Sigmoid colon (tissue), 7 donors: Measurements from ENCODE around the gene AIRE. TPM values are rescaled to one million over a fixed set of nuclear protein-coding genes. Genes with fewer than 3 reads are reported as not detected.

Experiments used
- DNase-seq: peaks from one replicate; pipeline ENCODE4 v3.0.0-alpha.2; 2019
- H3K27ac ChIP-seq, 4 donors: fragments of 200-600 bp; sonication (generic); one replicate each; pipeline ENCODE4 v1.5.1; 2016 to 2019; ENCODE audit warnings: mild to moderate bottlenecking in 1 of 4
- H3K27me3 ChIP-seq, 3 donors: fragments of 200-600 bp; sonication (generic); one replicate each; pipeline ENCODE4 v1.5.1; 2019; ENCODE audit warnings: mild to moderate bottlenecking in 1 of 3
- H3K36me3 ChIP-seq, 4 donors: fragments of 200-600 bp; sonication (generic); one replicate each; pipeline ENCODE4 v1.5.1; 2016 to 2019
- H3K4me1 ChIP-seq, 4 donors: fragments of 200-600 bp; sonication (generic); one replicate each; pipeline ENCODE4 v1.5.1; 2017 to 2019
- H3K4me3 ChIP-seq, 4 donors: fragments of 200-600 bp; sonication (generic); one replicate each; pipeline ENCODE4 v1.5.1; 2017 to 2019; ENCODE audit warnings: mild to moderate bottlenecking in 2 of 4, moderate library complexity in 1 of 4
- H3K9me3 ChIP-seq, 4 donors: fragments of 200-600 bp in 3 of 4; sonication (generic) in 3 of 4; one replicate each; pipeline versions ENCODE4 v1.5.1 to v1.6.1; 2013 to 2019
- EP300 ChIP-seq, 4 donors: sonication (generic); formaldehyde crosslinking; IDR thresholded peaks; one replicate each; pipeline ENCODE4 v1.6.1; 2017; ENCODE audit warnings: antibody characterized with exemption in 4 of 4
- POLR2A ChIP-seq, 2 donors: fragments of 450-650 bp; IDR thresholded peaks; one replicate each; pipeline ENCODE4 v1.6.1; 2016; ENCODE audit warnings: antibody characterized with exemption in 2 of 2, mild to moderate bottlenecking in 2 of 2, moderate library complexity in 2 of 2
- POLR2AphosphoS5 ChIP-seq, 4 donors: sonication (generic); formaldehyde crosslinking; IDR thresholded peaks; one replicate each; pipeline ENCODE4 v1.6.1; 2017; ENCODE audit warnings: antibody characterized with exemption in 4 of 4
- WGBS, 2 donors: extraction: QIAGEN DNeasy Blood & Tissue Kit; methylation state at CpG; one replicate each; pipeline ENCODE4 v1.1.7; 2013; 5-methylcytosine and 5-hydroxymethylcytosine counted together
- intact Hi-C: fragments of 100-400 bp; cut with DNase I; formaldehyde crosslinking; loops from one replicate; pipeline ENCODE4 v1.15.1; 2023
- polyA plus RNA-seq, 3 donors: library from polyadenylated mRNA; stranded (reverse); fragments of 200-250 nt; gene quantifications; one replicate each; pipeline ENCODE4 v1.2.3, GENCODE V29; 2013
- total RNA-seq, 4 donors: library from RNA; depleted of rRNA; stranded (reverse); fragments of >200 nt; gene quantifications; one replicate each; pipeline ENCODE4 v1.1.0, GENCODE V29; 2016
- TF ChIP-seq, protein P1 (sequence below), 4 experiments: fragments of 450-650 bp in 3 of 4; fragments of 200-600 bp in 1 of 4; IDR thresholded peaks; one replicate each; pipeline ENCODE4 v1.5.1; 2016 to 2019; ENCODE audit warnings: antibody characterized with exemption in 4 of 4, mild to moderate bottlenecking in 3 of 4, moderate library complexity in 2 of 4
- donor health status: healthy with polysubstance abuse.
- donor health status: Bipolar disorder and iron deficiency.
- donor health status: healthy.

The AIRE gene
- total and polyA plus RNA-seq, 7 donors = 0.61 TPM; not detected in 6

GRCh38 chr21:44253832-44254710, 31.6 kb upstream of the AIRE start:
- Histone ChIP-seq H3K9me3 (peaks cover 0 to 1% (median 0%) of the 10 kb centered on the region in 4 donors), H3K4me3 (no peak overlapping the region), H3K36me3 (no peaks in the 10 kb centered on the region), H3K27me3 (peaks cover 0 to 3% (median 0%) of the 10 kb centered on the region in 3 donors), H3K4me1 (no peaks in the 10 kb centered on the region), H3K27ac (no peak overlapping the region)
- TF ChIP-seq POLR2A (IDR thresholded peaks at IDR 0.05) (no peak), EP300 (IDR thresholded peaks at IDR 0.05) (no peak)
- TF ChIP-seq, protein P1, sequence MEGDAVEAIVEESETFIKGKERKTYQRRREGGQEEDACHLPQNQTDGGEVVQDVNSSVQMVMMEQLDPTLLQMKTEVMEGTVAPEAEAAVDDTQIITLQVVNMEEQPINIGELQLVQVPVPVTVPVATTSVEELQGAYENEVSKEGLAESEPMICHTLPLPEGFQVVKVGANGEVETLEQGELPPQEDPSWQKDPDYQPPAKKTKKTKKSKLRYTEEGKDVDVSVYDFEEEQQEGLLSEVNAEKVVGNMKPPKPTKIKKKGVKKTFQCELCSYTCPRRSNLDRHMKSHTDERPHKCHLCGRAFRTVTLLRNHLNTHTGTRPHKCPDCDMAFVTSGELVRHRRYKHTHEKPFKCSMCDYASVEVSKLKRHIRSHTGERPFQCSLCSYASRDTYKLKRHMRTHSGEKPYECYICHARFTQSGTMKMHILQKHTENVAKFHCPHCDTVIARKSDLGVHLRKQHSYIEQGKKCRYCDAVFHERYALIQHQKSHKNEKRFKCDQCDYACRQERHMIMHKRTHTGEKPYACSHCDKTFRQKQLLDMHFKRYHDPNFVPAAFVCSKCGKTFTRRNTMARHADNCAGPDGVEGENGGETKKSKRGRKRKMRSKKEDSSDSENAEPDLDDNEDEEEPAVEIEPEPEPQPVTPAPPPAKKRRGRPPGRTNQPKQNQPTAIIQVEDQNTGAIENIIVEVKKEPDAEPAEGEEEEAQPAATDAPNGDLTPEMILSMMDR (IDR thresholded peaks at IDR 0.05) = no peak
- intact Hi-C loops = no loop called here
- peak; percentile 47 for DNase-seq
- WGBS, 2 donors = 67 to 77% methylated on average over 29 of the region's 29 CpGs

DNA sequence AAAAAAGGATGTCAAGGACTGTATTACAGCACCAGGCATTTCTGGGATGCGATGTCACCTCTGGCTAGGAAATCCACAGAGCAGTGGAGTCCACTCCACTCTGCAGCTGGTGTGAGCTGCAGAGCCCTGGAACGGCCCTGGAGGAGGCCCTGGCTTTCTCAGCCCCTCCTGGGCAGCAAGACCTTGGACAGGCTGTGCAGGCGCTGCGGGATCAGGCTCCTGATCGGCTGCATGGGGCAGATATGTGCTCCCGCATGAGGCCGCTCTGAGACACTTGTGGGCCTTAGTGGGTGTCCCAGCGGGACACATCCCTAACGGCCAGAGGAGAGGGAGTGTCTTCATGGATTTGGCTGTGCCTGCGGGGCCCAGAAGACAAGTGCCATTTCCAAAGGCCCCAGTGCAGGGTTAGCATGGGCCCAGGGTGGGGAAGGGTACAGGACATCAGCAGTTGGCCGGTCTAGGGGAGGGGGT, 30.1 kb upstream of the AIRE start:
- peak; percentile 48 for DNase-seq
- Histone ChIP-seq H3K9me3 (peaks cover 0 to 3% (median 0%) of the 10 kb centered on the region in 4 donors), H3K27me3 (peaks cover 0 to 3% (median 0%) of the 10 kb centered on the region in 3 donors), H3K36me3 (no peaks in the 10 kb centered on the region), H3K4me1 (no peaks in the 10 kb centered on the region), H3K27ac (no peak overlapping the region), H3K4me3 (no peak overlapping the region)
- intact Hi-C loops = no loop called here
- WGBS, 2 donors = 89 to 92% methylated on average over 11 of the region's 11 CpGs
- TF ChIP-seq EP300 (IDR thresholded peaks at IDR 0.05) = no peak

DNA sequence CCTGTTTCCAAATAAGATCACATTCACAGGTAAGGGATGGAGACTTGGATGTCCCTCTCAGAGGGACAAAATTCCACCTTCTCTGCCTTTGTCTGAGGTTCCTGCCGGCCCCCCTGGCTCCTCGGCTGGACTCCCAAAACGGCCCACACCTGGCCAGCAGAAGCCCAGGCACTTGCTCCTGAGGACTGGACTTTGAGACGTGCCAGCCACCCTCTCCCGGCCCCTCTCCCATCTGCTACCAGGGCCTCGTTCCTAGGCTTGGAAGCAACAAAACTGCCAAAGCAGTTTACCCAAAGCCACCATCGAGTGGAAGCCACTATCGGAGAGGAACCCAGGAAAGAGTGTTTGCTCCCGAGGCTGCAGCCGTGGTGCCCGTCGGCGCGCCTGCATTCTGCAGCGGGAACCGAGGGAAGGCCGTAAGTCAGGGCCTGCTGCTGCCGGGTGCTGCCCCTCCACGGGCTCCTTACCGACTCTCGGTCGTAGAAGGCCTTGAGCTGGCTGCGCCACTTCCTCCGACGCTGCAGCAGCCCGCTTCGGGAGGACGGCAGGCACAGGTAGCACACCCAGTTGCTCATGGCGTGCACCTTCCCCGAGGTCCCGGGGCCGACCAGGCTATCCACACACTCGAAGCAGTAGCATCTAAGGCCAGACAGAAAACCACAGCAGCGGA, 27.5 kb upstream of the AIRE start:
- no peaks in the 10 kb centered on the region for H3K4me1 ChIP-seq
- TF ChIP-seq EP300 (IDR thresholded peaks at IDR 0.05) (no peak), POLR2A (IDR thresholded peaks at IDR 0.05) (no peak), POLR2AphosphoS5 (IDR thresholded peaks at IDR 0.05) (no peak)
- TF ChIP-seq, protein P1 (IDR thresholded peaks at IDR 0.05) = no peak
- peak; percentile 35 for DNase-seq
- 92% methylated on average over 34 of the region's 34 CpGs for WGBS, 2 donors
- H3K27ac ChIP-seq = no peak overlapping the region
- peaks cover 0 to 18% (median 4%) of the 10 kb centered on the region in 3 donors for H3K27me3 ChIP-seq
- H3K4me3 ChIP-seq = no peak overlapping the region
- peaks cover 0 to 3% (median 0%) of the 10 kb centered on the region in 4 donors for H3K9me3 ChIP-seq
- H3K36me3 ChIP-seq = no peaks in the 10 kb centered on the region
- intact Hi-C loops = no loop called here

- Histone ChIP-seq H3K27me3 (peaks cover 0 to 22% (median 4%) of the 10 kb centered on the region in 3 donors), H3K36me3 (no peaks in the 10 kb centered on the region), H3K4me3 (no peak overlapping the region), H3K27ac (no peak overlapping the region), H3K9me3 (peaks cover 0 to 3% (median 0%) of the 10 kb centered on the region in 4 donors), H3K4me1 (no peaks in the 10 kb centered on the region)
- no peak for DNase-seq
- WGBS, 2 donors = 91% methylated on average over 22 of the region's 22 CpGs
- intact Hi-C loops = no loop called here
- TF ChIP-seq POLR2A (IDR thresholded peaks at IDR 0.05) (no peak), POLR2AphosphoS5 (IDR thresholded peaks at IDR 0.05) (no peak), EP300 (IDR thresholded peaks at IDR 0.05) (no peak)
- TF ChIP-seq, protein P1 (IDR thresholded peaks at IDR 0.05) = no peak
Observed at GRCh38 chr21:44259082-44259705, 26.5 kb upstream of the AIRE start.

- intact Hi-C loops = no loop called here
- Histone ChIP-seq H3K27ac (no peak overlapping the region), H3K4me1 (no peaks in the 10 kb centered on the region), H3K4me3 (no peak overlapping the region), H3K9me3 (peaks cover 0 to 3% (median 0%) of the 10 kb centered on the region in 4 donors), H3K27me3 (peaks cover 0 to 22% (median 4%) of the 10 kb centered on the region in 3 donors), H3K36me3 (no peaks in the 10 kb centered on the region)
- WGBS, 2 donors = 65 to 72% methylated on average over 4 of the region's 4 CpGs
- TF ChIP-seq POLR2AphosphoS5 (IDR thresholded peaks at IDR 0.05) (no peak), POLR2A (IDR thresholded peaks at IDR 0.05) (no peak), EP300 (IDR thresholded peaks at IDR 0.05) (no peak)
- TF ChIP-seq, protein P1 (IDR thresholded peaks at IDR 0.05) = no peak
- no peak for DNase-seq
Observed at GRCh38 chr21:44260066-44260465, 25.6 kb upstream of the AIRE start.
